Nucleus accumbens (tissue), 56 donors: ENCODE data around the gene TRIM14.
"Not testable (repeated sequence)": the region's sequence is repeated elsewhere in the genome, so short reads cannot be mapped to it uniquely, and the experiment has no call there.

ENCODE experiments used
- DNase-seq, 56 donors: peaks; one replicate each; lab custom pipeline; 2025; lab: John Stamatoyannopoulos, UW

The TRIM14 gene

GRCh38 chr9:98109052-98109451 lies 10.0 kb downstream of the TRIM14 start:
- no peak for DNase-seq

DNA sequence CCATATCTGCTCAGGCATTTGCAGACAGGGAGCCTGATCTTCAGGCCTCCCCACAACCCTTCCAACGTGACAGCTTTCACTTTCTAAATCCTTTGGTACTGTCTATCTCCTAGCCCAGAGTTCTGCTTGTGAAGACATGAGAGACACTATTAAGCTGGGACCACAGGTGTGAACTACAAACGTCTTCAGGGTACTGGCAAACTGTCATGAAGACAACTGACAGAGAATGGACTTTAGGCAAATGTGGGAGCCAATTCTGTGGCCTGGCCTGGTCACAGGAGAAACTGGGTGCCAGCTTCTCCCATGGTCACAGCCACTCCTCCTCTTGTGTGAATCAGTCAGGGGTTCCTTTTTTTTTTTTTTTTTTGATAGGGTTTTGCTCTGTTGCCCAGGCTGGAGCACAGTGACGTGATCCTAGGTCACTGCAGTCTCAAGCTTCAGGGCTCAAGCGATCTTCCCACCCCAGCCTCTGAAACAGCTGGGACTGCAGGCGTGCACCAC lies 10.4 kb downstream of the TRIM14 start:
- DNase-seq: no peak

DNA sequence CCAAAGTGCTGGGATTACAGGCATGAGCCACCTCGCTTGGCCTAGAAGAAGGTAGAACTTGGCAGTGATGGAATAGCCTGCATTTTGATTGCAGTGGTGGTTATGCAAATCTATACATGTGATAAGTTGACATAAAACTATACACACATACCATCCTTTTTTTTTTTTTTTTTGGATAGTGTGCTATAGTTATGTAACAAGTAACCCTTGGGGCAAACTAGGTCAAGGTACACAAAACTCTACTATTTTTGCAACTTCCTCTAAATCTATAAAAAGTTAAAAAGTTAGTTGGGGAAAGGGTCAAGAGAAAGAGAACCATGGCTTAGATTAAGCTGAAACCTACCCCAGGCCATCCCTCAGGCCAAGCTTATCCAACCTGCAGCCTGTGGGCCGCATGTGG lies 11.1 kb downstream of the TRIM14 start:
- no peak for DNase-seq

DNA sequence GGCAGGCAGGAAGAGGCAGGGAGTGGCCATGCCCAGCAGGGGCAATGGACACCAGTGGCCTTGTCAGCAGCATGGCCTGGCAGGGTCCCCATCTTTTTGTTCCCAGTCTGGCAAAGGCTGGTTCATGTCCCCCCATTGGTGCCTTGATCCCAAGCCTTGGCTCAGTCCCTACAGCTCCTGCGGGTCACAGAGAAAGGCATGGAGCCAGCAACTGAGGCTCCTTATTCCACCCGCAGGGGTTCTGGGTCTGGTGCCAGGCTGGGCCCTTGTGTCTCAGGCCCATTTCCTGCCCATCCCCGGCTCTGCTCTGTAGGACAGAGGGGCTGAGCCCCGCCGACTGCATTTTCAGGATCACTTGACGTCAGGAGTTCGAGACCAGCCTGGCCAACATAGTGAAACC lies 14.0 kb downstream of the TRIM14 start:
- DNase-seq: no peak

- no peak for DNase-seq
Observed at GRCh38 chr9:98104445-98104881, 14.6 kb downstream of the TRIM14 start.

GRCh38 chr9:98101868-98102273 lies 17.2 kb downstream of the TRIM14 start:
- no peak for DNase-seq

DNA sequence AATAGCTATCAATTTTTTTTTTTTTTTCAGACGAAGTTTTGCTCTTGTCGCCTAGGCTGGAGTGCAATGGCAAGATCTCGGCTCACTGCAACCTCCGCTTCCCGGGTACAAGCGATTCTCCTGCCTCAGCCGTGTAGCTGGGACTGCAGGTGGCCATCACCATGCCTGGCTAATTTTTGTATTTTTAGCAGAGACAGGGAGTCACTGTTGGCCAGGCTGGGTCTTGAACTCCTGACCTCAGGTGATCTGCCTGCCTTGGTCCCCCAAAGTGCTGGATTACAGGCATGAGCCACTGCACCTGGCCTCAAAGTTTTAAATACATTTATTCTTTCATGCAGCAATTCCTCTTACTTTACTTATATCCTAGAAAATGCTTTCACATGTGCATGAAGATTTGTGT lies 17.6 kb downstream of the TRIM14 start:
- no peak for DNase-seq

DNA sequence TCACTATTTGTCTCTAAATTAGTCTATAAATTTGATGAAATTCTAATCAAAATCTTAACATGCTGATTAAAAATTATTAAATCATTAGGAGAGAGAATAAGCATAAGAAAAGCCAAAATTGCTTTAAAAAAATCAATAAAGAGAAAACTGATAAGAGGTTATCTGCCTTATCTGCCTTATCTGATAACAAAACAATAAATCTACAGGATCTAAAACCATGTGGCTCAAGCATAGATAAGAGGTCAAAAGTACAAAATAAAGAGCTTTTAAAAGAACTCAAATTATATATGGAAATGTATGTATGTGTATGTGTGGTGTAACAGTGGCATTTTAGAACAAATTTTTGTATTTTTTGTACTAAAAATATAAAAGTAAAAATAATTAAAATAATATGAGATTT lies 18.6 kb downstream of the TRIM14 start:
- DNase-seq: no peak

DNA sequence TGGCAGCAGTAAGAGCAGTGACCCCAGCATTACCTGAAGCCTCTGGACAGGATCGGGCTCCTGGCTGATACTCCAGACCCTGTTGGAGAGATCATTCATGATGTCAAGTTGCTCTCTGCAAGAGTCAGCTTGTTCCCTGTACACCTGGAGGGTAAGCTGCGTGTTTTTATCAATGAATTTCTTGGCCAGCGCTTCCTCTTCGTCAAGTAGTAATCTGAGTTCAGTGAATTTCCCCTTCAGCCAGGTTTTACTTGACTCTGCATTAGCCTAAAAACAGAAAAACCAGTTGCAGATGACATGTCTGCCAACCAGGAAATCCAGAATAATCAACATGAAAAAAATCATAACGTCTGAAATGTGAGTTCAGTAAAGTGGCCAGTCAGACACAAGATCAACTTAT lies 19.1 kb downstream of the TRIM14 start:
- no peak for DNase-seq

DNA sequence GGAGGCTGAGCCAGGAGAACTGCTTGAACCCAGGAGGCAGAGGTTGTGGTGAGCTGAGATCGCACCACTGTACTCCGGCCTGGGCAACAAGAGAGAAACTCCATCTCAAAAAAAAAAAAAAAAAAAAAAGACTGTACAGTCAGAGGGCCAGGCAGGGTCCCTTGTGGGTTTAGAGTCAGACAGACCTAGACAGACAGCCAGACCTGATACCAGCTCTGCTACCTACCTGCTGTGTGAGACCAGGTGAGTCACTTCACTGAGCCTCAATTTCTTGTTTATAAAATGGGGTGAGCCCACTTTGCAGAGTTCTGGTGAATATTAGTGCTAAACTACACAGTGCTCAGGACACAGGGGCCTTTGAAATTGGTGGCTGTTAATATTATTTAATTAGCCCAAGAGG lies 19.7 kb downstream of the TRIM14 start:
- DNase-seq: no peak

DNA sequence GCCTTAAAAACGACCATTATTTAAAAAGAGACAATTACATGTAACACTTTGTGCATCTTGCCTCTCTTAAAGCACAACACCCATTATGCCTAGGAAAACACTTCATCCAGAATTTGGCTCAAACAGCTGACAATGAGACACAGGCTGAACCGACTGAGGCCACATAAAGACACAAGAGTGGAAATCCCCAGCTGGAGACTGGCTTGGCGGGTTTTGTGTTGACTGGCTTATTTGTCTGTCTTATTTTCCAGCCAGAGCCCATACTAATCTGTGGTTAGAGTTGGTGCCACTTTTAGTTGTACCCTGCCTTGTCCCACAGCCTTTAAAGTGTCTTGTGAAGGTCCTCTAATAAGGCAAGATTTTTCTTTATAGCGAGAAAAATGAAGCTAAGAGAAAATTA lies 21.2 kb downstream of the TRIM14 start:
- DNase-seq: no peak

DNA sequence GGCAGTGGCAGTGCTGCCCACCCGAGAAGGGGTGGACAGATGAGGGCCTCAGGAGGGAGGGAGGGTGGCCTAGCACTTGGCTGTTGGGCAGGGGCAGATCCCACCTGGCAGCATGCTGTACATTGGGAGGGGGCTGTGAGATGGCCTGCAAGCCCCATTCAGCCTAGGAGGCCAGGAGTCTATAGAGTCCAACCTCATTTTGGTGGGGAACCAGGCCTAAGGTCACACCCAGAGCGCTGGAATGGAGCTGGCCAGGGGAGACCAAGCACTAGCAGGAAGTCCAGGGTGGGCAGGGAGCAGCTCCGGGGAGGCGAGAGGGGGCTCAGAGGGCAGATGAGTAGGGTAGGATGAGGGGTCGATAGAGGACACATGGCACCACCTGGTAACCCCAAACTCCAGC lies 22.9 kb downstream of the TRIM14 start:
- no peak for DNase-seq

DNA sequence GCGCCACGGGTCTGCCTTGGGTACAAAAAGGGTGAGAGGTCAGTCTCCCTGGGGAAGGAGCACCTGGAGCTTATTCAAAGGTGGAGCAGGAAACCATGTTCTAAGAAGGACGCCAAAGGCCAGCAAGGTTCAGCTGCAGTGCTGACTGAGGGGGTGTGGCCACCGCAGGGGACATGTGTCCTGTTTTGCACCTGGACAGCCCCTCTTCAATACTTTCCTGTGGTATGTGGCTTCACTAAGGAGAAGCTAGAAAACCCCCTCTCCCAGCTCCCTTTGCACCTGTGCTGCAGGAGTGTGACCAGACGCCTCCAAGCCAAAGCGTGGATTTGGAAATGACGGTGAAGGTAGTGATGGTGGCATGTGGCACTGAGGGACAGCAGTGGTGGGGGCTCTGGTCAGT lies 23.6 kb downstream of the TRIM14 start:
- DNase-seq: no peak

DNA sequence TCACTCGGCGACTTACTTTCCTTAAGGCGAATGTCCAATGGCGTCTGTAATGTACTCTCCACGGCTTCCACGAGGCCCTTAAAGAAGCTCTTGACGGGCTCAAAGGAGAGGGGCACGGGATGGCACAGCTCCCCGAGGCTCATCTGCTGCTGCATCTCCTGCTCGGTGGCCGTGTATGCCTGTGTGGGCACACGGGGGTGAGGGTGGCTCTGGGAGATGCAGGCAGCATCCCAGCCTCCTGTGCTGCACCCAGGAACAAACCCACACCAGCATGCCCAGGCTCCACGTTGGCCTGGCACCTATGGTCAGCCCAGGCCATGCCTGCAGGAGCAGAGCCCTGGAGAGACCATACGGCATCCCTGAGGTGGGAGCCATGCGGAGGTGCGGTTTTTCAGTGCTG lies 24.2 kb downstream of the TRIM14 start:
- no peak for DNase-seq

- DNase-seq: no peak
Observed at GRCh38 chr9:98094316-98094715, 24.7 kb downstream of the TRIM14 start.

DNA sequence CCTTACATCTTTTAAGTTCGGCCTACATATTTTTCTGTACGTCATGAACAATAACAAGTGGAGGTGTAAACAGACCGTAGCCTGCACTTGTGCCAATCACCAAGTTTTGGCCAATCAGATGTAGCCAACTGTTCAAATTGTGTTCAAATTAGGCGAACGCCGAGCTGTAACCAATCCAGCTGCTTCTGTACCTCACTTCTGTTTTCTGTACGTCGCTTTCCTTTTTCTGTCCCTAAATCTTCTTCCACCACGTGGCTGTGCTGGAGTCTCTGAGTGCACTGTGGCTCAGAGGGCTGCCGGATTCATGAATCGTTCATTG lies 26.4 kb downstream of the TRIM14 start:
- no peak for DNase-seq

DNA sequence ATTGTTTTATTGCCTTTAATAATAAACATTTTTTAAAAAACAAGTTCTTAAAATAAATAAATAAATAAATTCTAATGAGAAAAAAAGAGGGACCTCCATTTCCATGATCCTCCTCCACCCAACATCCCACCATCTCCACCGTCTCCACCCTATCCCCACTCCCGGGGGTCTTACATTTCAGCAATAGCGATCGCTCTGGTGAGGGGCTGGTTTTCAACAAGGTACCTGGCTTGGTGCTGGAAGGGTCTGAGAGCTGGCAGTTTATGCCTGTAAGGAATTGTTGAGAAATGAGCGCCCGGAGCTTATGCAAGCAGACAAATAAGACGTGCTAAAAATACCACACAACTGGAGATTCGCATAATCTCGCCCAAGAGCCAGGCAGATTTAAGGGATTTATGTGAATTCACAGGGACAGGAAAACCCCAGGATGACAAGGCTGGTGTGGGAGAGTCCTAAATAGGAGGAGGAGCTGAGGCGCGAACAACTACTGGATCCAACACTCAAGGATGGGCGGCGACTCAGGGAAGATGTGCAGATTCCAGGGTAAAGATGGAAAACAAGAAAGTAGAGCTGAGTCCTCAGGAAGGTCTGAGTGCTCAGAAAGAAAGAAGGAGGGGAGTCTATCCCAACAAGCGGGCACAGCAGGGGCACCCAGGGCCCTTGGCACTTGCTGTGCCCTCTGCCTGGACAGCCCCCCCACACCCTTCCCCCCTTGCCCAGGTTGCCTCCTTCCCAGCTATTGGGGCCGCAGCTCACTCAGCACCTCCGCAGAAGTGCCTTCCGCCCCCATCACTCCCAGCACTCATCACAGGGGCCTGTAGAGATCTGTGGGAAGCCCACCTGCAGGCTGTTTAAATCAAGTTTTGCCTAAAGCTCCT lies 27.0 kb downstream of the TRIM14 start:
- DNase-seq: peak in 1 of 56 donors; percentile 7

DNA sequence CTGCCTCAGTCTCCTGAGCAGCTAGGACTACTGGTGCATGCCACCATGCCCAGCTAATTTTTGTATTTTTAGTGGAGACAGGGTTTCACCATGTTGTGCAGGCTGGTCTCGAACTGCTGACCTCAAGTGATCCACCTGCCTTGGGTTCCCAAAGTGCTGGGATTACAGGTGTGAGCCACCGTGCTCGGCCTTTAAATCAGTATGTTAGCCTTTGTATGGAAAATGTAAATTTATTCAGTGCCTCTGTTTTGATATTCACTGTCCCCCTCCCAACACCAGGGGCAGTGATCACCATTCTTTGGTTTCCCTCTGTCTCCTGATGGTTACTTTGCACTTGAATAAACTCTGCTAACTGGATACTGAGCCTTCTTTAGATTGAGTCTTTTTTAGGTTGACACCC lies 28.3 kb downstream of the TRIM14 start:
- DNase-seq: not testable (repeated sequence)

DNA sequence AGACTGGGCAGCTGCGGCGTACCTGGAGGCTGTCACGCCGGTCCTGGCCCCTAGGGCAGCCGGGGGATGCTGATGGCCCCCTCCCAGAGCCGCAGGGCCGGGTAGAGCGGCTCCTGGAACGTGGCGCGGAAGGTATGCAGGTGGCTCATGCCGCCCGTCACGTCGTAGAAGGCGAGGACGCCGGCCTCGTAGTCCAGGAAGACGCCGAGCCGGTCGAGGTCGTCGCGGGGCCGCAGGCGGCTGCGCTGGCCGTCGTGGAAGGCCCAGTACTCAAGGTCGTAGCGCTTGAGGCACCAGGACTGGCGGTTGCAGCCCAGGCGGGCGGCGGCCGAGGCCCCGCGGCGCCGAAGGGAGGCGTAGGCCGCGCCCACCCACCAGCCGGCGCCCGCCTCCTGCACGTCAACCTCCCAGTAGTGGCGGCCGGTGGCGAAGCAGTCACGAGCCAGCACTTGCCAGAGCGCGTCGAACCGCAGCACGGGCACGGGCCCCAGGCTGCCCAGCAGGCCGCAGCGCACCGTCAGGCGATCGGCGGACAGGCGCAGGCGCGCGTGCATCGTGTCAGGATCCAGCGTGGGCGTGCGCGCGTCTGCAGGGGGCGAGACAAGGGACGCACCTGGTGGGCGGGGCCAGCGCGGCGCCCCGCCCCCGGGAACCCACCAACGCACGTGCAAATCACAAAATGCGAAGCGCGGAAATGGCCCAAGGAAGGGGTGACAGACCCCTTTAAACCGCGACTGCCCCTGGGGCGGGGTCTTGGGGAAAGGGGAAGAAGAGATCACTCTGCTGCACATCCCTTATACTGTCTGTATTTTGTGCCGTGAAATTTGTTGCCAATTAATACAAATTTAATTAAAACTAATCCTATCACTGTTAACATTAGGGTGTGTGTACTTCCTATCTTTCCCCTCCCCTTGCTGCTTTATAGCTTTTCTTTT lies 31.3 kb downstream of the TRIM14 start:
- DNase-seq: peak in 17 of 56 donors; percentile 6 to 80 (median 16)

DNA sequence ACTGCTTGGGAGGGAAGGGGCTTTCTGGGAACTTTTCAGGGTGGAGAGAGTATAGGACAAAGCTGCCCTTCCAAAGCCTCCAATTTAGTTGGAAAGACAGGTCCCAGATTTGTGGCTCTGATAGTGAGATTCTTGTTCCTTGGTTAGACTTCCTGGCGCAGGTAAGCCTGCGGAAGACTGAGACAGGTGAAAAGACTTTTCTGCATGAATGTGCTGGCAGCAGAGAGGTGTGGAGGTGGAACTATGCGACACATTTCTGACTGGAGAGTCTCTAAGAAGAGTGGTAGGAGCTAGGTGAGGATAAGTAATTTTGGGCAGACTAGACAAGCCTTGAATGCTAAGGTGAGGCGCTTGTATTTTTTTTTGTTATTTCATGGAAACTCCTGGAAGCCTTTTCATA lies 32.6 kb downstream of the TRIM14 start:
- DNase-seq: no peak

DNA sequence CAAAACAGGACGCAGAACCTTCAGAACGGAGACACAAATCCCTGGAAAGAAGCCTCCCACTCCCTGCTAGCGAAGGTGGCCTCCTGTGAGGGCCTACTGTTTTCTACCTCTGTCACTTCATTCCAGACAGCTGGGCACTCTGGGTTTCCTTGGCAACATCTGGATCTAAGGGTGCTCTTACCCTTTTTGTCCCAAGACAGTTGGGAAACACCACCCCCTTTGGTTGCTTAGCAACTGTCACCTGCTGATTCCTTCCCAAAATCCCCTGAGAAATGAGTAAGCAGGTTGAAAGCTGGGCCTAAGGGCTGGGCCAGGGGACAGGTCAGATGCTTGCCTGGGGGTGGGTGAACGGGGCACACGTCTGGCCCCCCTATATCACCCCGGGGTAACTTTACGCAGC lies 33.1 kb downstream of the TRIM14 start:
- peak in 6 of 56 donors; percentile 5 to 35 (median 10) for DNase-seq
